GM19099 (cell line): ENCODE measurements around the gene EPB42.

ENCODE experiments used
- POLR2A ChIP-seq: IDR thresholded peaks from 3 replicates; pipeline ENCODE4 v1.6.1; 2011; ENCODE audit warnings: low read depth; ENCODE audit not compliant: insufficient read length; ENCODE audit errors: extremely low read depth

Gene EPB42

GRCh38 chr15:43185157-43186002 is 35.4 kb downstream of the EPB42 start, which contains the start of gene CCNDBP1:
Gene CCNDBP1, plus strand, starts transcription at chr15:43185403. Its CDS starts 96 bp downstream, at chr15:43185499.
- peak; percentile 94 for TF ChIP-seq POLR2A

GRCh38 chr15:43184407-43185124 is 36.3 kb downstream of the EPB42 start:
- TF ChIP-seq POLR2A, result no peak

- no peak for TF ChIP-seq POLR2A
These were observed 37.5 kb downstream of the EPB42 start for GRCh38 chr15:43183270-43183669.

- TF ChIP-seq POLR2A, result no peak
These were observed 50.9 kb downstream of the EPB42 start for GRCh38 chr15:43169888-43170287.

GRCh38 chr15:43168192-43169107 is 52.4 kb downstream of the EPB42 start:
- TF ChIP-seq POLR2A, result no peak

GRCh38 chr15:43165801-43166325 is 55.0 kb downstream of the EPB42 start:
- no peak for TF ChIP-seq POLR2A

GRCh38 chr15:43153269-43153668 is 67.5 kb downstream of the EPB42 start:
- TF ChIP-seq POLR2A, result no peak

GRCh38 chr15:43151688-43152087 is 69.1 kb downstream of the EPB42 start:
- TF ChIP-seq POLR2A, result no peak

- TF ChIP-seq POLR2A, result no peak
These were observed 70.5 kb downstream of the EPB42 start for GRCh38 chr15:43150191-43150929.
